NCI-H2081 treated with DMSO at 0.1 percent for 48 hours (cell line): ENCODE results near the gene DAD1.

Experiments used
- DNase-seq: peaks from one replicate; lab custom pipeline; 2025; lab: John Stamatoyannopoulos, UW

Gene DAD1

GRCh38 chr14:22515929-22516328 lies 73.1 kb downstream of the DAD1 start:
- no peak for DNase-seq
